Progenitor cell of endocrine pancreas (in vitro differentiated cells): ENCODE results near the gene CCDC167. TPM values are rescaled to one million over a fixed set of nuclear protein-coding genes. Genes with fewer than 3 reads are reported as not detected.
"Not testable (repeated sequence)": the region's sequence is repeated elsewhere in the genome, so short reads cannot be mapped to it uniquely, and the experiment has no call there.

Experiments used
- DNase-seq: peaks from one replicate; pipeline ENCODE4 v3.0.0; 2021; ENCODE audit warnings: low spot score; ENCODE audit not compliant: unreplicated experiment
- H3K27ac Mint-ChIP-seq: 2 replicates; pipeline ENCODE4 v1.8.0; 2021; ENCODE audit warnings: mild to moderate bottlenecking, moderate library complexity, mixed read lengths
- H3K27me3 Mint-ChIP-seq: 2 replicates; pipeline ENCODE4 v1.8.0; 2021; ENCODE audit warnings: mixed read lengths
- H3K36me3 Mint-ChIP-seq: 2 replicates; pipeline ENCODE4 v1.8.0; 2022; ENCODE audit warnings: mixed read lengths; ENCODE audit not compliant: insufficient read depth
- H3K4me1 Mint-ChIP-seq: 2 replicates; pipeline ENCODE4 v1.8.0; 2021; ENCODE audit warnings: low read depth, mixed read lengths
- H3K4me3 Mint-ChIP-seq: 2 replicates; pipeline ENCODE4 v1.8.0; 2021; ENCODE audit warnings: low read depth, mild to moderate bottlenecking, moderate library complexity, mixed read lengths
- H3K9me3 Mint-ChIP-seq: 2 replicates; pipeline ENCODE4 v1.8.0; 2021; ENCODE audit warnings: low read depth, mixed read lengths
- total RNA-seq: library from RNA; stranded (reverse); gene quantifications from 2 replicates; pipeline ENCODE4 v1.2.1, GENCODE V29; 2021
- TF ChIP-seq, protein P1 (sequence below): fragments of 200-600 bp; sonication (generic); IDR thresholded peaks from one replicate; pipeline ENCODE4 v1.5.0; 2021; ENCODE audit warnings: antibody characterized with exemption, mild to moderate bottlenecking; ENCODE audit not compliant: unreplicated experiment

Gene CCDC167
- total RNA-seq, 1 donor from 2014 or later: 44.9 TPM

DNA sequence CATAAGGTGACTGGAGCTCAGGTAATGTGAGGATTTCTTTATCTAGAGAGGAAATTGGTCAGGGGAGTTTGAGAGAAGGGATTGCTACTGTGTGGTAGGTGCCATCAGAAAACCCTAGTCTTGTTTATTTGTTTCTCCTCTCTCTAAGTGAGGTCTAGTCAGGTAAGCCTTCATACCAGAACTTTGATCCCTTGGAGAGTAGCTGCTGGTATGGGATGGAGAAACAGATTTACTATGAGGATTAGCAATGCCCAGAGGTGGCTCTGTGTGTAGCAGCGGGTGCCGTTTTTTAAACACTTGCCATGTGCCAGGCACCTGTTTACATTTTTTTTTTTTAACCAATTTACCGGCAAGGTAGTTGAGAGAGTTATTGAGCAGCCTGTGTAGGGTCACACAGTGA lies 47.2 kb downstream of the CCDC167 start:
- Mint-ChIP-seq H3K36me3 (peaks cover 13% of the 10 kb centered on the region), H3K27me3 (no peaks in the 10 kb centered on the region), H3K27ac (no peak overlapping the region), H3K4me1 (no peaks in the 10 kb centered on the region), H3K4me3 (no peak overlapping the region), H3K9me3 (no peaks in the 10 kb centered on the region)
- TF ChIP-seq, protein P1, sequence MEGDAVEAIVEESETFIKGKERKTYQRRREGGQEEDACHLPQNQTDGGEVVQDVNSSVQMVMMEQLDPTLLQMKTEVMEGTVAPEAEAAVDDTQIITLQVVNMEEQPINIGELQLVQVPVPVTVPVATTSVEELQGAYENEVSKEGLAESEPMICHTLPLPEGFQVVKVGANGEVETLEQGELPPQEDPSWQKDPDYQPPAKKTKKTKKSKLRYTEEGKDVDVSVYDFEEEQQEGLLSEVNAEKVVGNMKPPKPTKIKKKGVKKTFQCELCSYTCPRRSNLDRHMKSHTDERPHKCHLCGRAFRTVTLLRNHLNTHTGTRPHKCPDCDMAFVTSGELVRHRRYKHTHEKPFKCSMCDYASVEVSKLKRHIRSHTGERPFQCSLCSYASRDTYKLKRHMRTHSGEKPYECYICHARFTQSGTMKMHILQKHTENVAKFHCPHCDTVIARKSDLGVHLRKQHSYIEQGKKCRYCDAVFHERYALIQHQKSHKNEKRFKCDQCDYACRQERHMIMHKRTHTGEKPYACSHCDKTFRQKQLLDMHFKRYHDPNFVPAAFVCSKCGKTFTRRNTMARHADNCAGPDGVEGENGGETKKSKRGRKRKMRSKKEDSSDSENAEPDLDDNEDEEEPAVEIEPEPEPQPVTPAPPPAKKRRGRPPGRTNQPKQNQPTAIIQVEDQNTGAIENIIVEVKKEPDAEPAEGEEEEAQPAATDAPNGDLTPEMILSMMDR: no peak
- no peak for DNase-seq

DNA sequence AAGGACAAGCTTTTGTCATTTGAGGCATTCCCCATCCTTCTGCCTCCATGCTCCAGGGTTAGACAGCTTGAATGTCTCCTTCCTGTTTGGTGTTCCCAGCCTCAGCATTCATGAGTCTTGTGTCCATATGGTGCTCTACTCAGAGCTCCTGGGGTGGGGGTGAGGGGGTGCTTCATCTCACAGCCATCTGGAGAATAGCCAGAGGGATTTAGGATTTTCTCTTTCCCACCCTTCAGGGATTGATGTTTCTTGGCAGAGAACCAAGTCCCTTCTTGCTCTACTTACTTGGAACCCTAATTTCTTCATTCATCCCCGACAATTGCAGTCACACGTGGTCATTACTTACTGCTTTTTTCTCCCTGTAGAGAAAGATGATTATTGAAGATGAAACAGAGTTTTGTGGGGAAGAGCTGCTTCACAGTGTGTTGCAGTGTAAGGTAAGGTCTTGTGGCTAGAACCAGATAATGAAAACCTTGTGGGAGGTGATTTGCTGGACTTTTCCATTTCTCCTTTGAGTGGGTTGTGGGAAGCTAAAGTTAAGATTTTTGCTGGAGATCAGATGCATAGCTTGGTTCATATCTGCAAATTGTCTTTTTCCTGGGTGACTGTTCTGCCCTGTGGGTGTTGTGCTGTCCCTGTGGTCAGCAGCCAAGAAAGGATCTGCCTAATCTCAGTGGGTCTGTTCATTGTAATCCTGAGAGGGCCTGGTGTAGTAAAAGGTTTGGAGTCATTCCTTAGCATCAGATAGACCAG lies 48.1 kb downstream of the CCDC167 start:
- Mint-ChIP-seq H3K36me3 (peaks cover 12% of the 10 kb centered on the region), H3K27me3 (no peaks in the 10 kb centered on the region)

DNA sequence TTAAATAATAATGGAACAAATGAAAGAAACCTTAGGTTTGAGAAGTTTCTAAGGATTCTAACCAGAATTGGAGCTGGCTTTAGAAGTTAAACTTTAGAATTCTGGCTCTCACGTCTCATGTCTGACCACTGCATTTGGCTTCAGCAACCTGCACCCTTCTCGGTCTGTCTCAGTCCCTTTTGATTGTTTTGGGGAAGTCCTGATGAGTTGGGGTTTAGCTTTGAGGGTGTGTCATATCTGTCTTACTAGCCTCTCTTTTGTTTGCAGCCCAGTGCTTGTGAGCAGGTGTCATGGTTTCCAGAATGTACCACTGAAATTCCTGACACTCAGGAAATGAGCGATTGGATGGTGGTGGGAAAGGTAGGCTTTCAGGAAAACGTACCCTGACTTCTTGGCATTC lies 49.7 kb downstream of the CCDC167 start:
- no peak for DNase-seq
- no peaks in the 10 kb centered on the region for H3K4me1 Mint-ChIP-seq
- no peaks in the 10 kb centered on the region for H3K9me3 Mint-ChIP-seq
- TF ChIP-seq, protein P1: no peak
- no peak overlapping the region for H3K4me3 Mint-ChIP-seq
- no peak overlapping the region for H3K27ac Mint-ChIP-seq
- H3K27me3 Mint-ChIP-seq: no peaks in the 10 kb centered on the region
- H3K36me3 Mint-ChIP-seq: peaks cover 16% of the 10 kb centered on the region

More for the DNA sequence above, 48.1 kb downstream of the CCDC167 start:
- no peak for DNase-seq
- H3K27ac Mint-ChIP-seq: no peak overlapping the region
- H3K4me3 Mint-ChIP-seq: no peak overlapping the region
- H3K4me1 Mint-ChIP-seq: no peaks in the 10 kb centered on the region
- no peaks in the 10 kb centered on the region for H3K9me3 Mint-ChIP-seq
- TF ChIP-seq, protein P1: no peak

DNA sequence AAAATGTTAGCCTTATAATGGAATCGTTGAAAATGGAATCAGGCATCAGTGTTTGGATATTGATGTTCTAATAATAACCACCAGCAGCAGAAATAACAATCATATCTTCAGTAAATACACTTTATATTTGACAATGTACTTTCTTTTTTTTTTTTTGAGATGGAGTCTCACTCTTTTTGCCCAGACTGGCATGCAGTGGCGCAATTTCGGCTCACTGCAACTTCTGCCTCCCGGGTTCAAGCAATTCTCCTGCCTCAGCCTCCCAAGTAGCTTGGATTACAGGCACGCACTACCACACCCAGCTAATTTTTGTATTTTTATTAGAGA lies 56.5 kb downstream of the CCDC167 start:
- not testable (repeated sequence) for H3K27ac Mint-ChIP-seq, H3K9me3 Mint-ChIP-seq, H3K27me3 Mint-ChIP-seq, DNase-seq, H3K4me3 Mint-ChIP-seq
- H3K4me1 Mint-ChIP-seq: peaks cover 10% of the 10 kb centered on the region
- peaks cover 13% of the 10 kb centered on the region for H3K36me3 Mint-ChIP-seq

DNA sequence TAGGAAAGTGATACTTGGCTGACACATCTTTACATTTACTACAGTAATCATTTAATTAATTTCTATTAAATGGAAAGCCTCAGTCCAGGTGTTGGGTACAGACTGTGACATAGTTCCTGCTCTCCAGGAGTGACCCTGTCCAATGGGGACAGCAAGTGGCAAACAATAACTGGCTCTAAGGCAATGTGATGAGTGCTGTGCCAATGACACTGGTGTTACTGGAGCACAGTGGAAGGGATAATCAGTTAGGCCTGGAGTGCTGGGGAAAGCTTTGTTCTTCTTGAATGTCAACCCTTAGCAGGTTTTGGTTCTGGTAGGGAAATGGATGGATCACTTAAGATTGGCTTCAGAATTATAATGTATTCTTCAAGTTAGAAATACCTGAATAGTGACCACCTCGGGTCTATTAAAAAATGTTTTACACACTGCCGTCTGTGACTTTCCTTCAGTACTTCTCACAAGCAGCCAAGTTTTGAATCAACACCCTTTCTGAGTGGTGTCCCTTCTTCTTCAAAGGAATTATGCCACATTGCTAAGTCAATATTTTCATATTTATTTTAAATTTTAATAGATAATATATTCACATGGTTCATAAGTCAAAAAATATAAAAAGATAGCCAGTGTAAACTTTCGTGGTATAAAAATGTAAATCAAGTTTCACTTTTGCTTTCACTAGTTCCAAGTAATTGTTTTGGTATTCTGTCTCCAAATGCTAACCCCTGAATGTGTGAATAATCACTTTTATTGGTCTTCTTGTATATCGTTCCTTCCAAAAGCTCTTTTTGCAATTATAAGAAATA lies 57.1 kb downstream of the CCDC167 start:
- TF ChIP-seq, protein P1: no peak
- DNase-seq: no peak
- no peak overlapping the region for H3K27ac Mint-ChIP-seq

More for the DNA sequence above, 57.1 kb downstream of the CCDC167 start:
- Mint-ChIP-seq H3K9me3 (no peaks in the 10 kb centered on the region), H3K36me3 (peaks cover 16% of the 10 kb centered on the region), H3K27me3 (no peaks in the 10 kb centered on the region), H3K4me3 (no peak overlapping the region), H3K4me1 (peaks cover 14% of the 10 kb centered on the region)
